Mesenteric fat pad (tissue), 1 donor: ENCODE data around the gene LRRC40. TPM values are rescaled to one million over a fixed set of nuclear protein-coding genes. Genes with fewer than 3 reads are reported as not detected.

ENCODE experiments used
- DNase-seq: peaks from one replicate; pipeline ENCODE4 v3.0.0-alpha.2; 2020; ENCODE audit warnings: low spot score
- total RNA-seq: library from RNA; stranded (reverse); fragmentation: NEBNext Ultra II Directional; extraction: Animal tissue kit (Norgen Biotek cat#: 25700); gene quantifications from one replicate; pipeline ENCODE4 v1.2.1, GENCODE V29; 2021
- donor health status: DM: yes; HTN: yes; CAD: no.

LRRC40 gene
- total RNA-seq, 1 donor from 2014 or later = 11.2 TPM

GRCh38 chr1:70134148-70134547, 71.2 kb downstream of the LRRC40 start:
- no peak for DNase-seq

- DNase-seq = no peak
These were observed 88.3 kb downstream of the LRRC40 start for GRCh38 chr1:70117046-70117445.

- no peak for DNase-seq
These were observed 90.1 kb downstream of the LRRC40 start for GRCh38 chr1:70115315-70115714.

GRCh38 chr1:70112838-70113237, 92.5 kb downstream of the LRRC40 start:
- no peak for DNase-seq

GRCh38 chr1:70109241-70109640, 96.1 kb downstream of the LRRC40 start:
- no peak for DNase-seq

GRCh38 chr1:70103770-70104169, 101.6 kb downstream of the LRRC40 start:
- DNase-seq = no peak

- no peak for DNase-seq
These were observed 103.6 kb downstream of the LRRC40 start for GRCh38 chr1:70101774-70102173.

GRCh38 chr1:70101231-70101630, 104.1 kb downstream of the LRRC40 start:
- no peak for DNase-seq

Other genes with a start within 250 kb of the LRRC40 start
- 150 TPM for gene SRSF11, start 15.8 kb upstream of the LRRC40 start, total RNA-seq
- 21.6 TPM for gene ANKRD13C, start 149.1 kb upstream of the LRRC40 start, total RNA-seq
- gene CTH, start 205.7 kb upstream of the LRRC40 start, total RNA-seq = 2.5 TPM